Fibroblast of upper back skin (primary cell): ENCODE results near the gene CCR9.
"Not testable (repeated sequence)": the region's sequence is repeated elsewhere in the genome, so short reads cannot be mapped to it uniquely, and the experiment has no call there.

Experiments used
- DNase-seq: peaks from one replicate; pipeline ENCODE4 v3.0.0-alpha.2; 2013

Gene CCR9, protein sequence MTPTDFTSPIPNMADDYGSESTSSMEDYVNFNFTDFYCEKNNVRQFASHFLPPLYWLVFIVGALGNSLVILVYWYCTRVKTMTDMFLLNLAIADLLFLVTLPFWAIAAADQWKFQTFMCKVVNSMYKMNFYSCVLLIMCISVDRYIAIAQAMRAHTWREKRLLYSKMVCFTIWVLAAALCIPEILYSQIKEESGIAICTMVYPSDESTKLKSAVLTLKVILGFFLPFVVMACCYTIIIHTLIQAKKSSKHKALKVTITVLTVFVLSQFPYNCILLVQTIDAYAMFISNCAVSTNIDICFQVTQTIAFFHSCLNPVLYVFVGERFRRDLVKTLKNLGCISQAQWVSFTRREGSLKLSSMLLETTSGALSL

DNA sequence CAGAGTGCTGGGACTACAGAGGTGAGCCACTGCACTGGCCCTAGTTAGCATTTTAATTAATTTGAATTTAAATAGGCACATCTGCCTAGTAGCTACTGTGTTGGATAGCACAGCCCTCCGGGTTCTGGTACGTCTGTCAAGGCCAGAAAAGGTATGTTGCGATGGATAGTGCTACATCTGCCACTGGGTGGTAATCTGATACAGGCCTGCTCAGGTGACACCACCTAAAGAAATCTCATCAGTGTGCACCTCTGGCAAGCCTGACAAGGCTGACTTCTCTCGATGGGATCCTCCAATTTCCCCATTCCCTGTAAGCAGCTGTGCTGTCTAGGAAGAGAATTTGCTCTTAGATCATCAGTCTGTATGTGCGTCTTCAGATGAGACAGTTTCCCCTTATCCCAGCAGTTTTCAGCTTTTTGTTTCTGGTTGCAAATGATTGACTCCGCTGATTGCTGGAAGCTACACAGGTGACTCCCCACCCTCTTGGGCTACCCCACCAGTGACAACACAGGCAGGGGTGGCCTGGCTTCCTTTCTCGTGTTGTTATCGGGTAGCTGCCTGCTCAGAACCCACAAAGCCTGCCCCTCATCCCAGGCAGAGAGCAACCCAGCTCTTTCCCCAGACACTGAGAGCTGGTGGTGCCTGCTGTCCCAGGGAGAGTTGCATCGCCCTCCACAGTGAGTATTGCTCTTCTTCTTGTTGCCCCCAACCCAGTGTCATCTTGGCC lies at the start of gene CCR9:
CCR9 (plus strand) TSS at position 565 of the 727 bp plus-strand sequence. CDS start 8,391 bp downstream, outside the sequence.
- no peak for DNase-seq

DNA sequence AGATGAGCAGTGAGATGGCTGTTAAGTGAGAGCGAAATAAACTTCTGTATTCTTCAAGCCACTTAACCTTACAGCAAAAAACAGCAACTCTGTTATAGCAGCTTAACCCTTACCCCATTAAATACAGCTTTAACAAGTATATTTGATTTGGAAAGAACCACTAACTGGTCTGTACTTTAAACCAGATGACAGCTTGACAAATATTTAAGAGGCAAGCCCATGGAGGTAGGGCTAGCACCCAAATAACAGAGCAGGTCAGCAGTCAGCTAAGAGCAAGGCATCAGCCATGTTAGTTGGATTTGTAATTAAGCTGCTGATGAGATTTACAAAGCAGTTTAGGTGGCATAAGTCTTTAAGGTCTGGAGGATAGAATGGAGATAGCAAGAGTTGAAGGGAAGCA lies 47.9 kb upstream of the CCR9 start:
- no peak for DNase-seq

DNA sequence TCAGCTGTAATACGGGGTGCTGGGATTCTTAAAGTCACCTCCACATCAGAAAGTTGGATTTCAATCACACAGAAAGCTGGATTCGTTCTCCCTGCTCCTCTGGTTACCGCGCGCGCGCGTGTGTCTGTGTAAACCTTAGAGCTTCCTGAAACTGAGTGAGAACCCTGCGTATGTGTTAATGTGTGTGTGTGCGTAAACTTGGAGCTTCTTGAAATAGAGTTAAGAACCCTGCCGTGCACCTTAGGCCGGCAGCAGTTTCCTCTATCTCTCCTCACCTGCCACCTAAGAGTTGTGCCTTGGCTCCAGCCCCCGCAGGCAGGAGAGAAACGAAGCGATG lies 45.0 kb upstream of the CCR9 start:
- DNase-seq = peak; percentile 6

DNA sequence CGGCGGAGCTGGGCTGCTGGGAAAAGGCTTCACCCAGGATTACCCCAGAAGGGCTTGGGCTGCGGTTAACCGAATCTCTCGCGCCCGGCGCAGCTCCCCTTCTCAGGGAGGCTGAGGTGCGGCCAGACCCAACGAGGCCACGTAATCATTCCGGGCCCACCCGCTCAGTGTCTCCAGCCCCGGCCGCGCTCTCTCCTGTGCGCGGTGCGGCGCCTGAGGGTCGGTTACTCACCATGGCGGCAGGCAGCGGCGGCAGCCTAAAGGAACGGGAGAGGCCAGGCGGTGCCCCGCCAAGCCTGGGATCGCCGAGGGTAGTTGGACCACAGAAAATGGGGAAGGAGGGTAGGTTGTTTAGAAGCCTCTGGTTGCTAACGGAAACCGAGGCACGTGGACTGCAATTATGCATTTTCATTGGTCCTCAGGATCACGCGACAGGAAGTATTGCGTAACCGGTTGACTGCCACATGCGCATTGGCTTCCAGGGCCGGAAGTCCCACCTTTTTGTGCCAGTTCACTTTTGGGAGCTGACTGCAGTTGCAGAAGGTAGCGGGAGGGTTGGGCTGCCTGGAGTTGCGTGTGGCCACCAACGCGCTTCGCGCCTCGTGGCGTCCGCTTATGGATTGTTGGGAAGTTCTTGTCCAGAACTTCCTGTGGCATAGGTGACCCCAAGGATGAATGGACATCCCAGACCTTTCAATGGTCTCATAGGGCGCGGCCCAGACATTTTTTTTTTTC lies 44.4 kb upstream of the CCR9 start, which contains the start of gene LZTFL1:
LZTFL1 (minus strand) TSS at position 363 of the 735 bp plus-strand sequence; CDS start at position 235, 128 bp downstream.
- DNase-seq = peak; percentile 97

DNA sequence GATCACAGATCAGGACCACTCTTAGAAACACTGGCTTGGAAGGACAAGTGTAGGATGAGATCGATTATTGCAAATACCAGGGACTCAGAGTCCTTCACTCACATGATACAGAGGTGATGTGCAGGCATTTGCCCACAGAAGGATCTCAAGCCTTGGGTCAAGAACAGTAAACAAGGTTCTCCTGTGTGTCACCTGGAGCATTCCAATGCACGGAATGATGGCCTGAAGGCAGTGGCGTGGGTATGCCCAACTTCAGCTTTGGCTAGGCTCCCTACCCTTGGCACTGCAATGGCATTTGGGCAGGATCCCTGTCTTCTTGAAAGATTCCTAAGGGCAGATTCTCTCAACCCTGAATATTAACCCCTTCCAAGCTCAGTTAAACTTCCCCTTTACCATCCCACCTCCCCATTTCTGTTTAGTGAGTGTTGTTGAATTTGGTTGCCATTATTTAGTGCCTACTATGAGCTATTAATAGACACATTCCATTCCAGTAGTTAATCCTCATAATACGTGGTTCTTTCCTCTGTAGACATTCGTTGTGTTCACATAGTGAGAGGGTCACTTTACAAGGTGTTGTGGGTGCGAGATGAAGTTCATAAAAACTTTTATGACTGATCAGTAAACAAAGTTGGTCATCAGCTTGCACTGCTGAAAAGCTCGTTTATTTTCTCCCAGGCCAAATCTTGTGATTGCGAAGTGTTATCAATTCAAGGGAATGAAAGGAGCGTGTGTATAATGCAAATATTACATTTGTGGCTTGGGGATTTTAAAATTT lies 43.3 kb upstream of the CCR9 start:
- DNase-seq = no peak

DNA sequence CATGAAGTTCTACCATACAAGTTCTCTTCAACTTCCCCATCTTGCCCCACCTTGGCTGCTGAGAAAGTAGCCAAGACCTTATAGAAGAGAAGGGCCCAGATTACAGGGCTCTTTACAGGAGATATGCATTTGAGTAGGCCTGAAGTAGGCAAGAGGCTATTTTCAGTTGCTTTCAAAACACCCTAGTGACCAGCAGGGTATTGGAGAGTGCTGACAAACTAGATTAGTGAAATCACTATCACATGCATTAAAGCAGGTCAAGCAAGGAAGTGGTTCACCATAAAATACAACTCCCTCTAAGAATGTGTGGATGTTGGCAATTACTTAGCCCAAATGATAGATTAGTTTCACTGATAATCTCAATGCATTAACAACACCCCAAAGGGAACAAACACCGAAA lies 41.7 kb upstream of the CCR9 start:
- DNase-seq = no peak

DNA sequence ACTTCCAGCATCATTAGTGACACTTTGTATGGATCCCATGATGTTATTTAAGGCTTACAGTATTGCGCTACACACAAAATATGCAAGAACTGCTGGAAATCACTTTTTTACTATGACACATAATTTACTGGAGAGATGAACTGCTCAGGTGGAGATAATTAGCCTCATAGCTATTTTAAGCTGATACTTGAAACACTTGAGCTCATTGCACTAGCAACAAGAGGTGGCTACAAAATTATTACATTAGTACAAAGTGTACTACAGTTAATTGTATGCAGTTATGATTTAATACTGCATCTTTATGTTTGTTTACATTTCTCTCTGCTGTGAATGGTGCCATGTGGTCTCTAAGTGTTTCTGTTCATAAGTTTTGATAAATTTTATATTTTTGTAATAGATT lies 38.0 kb upstream of the CCR9 start:
- DNase-seq = no peak

DNA sequence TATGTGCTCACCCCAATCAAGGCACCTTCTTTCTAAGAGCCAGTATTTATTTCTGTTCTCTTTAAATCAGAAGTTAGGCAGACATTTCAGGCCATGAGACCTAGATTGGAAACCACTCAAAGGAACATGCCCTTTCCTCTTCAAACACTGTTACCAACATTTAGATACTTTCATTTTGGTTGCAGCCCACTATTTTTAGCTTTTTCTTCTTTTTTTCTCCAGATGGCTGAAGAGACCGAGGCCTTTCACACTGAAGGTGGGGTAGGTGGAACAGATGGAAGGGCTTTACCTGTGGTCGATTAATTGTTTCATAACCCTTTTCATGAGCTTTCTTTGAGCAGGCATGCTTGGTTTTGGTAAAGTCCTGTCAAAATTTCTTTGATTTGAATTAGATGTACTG lies 33.5 kb upstream of the CCR9 start:
- no peak for DNase-seq

DNA sequence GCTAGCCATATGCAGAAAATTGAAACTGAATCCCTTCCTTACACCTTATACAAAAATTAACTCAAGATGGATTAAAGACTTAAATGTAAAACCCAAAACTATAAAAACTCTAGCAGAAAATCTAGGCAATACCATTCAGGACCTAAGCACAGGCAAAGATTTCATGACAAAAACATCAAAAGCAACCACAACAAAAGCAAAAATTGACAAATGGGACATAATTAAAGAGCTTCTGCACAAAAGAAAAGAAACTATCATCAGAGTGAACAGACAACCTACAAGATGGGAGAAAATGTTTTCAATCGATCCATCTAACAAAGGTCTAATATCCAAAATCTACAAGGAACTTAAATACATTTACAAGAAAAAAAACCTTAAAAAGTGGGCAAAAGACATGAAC lies 30.0 kb upstream of the CCR9 start:
- not testable (repeated sequence) for DNase-seq

DNA sequence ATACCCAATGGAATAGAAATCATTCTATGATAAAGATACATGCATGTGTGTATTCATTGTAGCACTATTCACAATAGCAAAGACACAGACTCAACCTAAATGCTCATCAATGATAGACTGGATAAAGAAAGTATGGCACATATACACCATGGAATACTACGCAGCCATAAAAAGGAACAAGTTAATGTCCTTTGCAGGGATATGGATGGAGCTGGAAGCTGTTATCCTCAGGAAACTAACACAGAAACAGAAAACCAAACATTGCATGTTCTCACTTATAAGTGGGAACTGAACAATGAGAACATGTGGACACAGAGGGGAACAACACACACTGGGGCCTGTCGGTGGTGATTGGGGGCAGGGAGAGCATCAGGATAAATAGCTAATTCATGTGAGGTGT lies 29.3 kb upstream of the CCR9 start:
- not testable (repeated sequence) for DNase-seq

DNA sequence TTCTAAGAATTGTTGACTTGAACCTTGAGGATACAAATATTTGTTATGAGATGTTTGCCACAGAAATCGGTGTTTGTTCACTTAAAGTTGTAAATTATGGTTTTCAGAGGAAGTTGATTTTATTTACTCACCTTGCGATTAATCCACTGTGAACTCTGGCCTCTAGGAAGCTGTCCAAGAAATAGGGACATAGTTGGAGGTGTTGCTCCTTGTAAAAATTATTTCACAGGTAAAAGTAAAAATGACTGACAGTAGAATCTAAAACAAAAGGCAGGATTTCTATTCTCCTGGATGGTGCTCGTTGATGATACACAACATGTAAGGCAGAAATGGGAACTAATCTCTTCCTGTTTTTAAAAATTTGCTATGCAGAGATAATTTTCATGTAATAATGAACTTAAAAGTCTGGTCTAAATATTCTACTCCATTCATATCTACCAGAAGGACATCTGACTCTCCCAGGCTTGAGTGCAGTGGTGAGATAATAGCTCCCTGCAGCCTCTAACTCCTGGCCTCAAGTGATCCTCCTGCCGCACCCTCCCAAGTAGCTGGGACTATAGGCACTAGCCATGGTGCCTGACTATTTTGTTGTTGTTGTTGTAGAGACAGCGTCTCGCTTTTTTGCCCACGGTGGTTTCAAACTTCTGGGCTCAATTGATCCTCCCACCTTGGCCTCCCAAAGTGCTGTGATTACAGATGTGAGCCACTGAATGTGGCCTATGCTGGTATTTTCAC lies 27.4 kb upstream of the CCR9 start:
- DNase-seq = no peak

DNA sequence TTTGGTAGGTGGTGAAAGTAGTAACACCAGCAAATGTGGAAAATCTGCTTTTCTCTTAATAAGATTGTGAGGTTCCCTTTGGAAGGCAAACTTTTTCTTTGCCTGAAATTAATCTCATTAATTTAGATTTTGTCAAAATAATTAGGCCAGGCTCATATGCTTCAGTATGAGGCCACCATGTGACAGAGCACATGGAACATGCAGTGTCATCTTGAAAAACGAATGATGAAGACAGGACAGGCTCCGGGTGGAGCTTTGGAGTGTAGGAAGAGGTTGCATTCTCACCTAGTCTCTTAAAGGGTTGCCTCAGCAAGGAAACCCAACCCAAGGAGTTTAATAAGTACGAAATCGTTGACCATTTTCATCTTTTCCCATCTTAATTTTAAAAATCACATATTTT lies 25.9 kb upstream of the CCR9 start:
- no peak for DNase-seq

DNA sequence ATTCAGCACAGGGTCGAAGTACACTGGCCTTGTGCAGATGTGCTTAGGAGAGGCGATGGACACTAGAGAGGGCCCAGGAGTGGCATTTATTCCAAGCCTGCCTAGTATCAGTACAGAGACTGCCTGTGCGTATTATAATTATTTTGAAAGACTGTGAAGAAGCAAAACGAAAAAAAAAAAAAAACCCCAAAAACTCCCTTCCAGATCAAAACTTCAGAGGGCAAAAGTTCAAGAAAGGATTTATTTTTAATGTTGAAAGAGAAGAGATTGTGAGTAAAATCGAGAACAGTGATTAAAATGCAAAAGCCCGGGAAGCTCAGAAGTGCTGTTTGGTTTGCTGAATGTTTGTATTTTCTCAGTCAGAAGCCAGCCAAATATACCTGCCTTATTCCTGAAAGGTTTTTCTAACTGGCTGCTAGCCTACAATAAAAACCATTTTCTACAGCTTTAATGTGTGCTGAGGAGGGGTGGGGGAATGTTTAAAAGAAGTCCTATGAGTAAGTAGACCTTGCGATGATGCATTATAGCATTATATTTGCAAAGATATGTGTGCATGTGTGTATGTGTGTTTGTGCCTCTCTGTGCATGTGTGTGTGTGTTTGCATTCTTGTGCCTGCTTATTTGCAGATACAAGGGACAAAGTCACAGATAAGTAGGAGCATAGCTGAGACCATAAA lies 25.2 kb upstream of the CCR9 start:
- DNase-seq = no peak

DNA sequence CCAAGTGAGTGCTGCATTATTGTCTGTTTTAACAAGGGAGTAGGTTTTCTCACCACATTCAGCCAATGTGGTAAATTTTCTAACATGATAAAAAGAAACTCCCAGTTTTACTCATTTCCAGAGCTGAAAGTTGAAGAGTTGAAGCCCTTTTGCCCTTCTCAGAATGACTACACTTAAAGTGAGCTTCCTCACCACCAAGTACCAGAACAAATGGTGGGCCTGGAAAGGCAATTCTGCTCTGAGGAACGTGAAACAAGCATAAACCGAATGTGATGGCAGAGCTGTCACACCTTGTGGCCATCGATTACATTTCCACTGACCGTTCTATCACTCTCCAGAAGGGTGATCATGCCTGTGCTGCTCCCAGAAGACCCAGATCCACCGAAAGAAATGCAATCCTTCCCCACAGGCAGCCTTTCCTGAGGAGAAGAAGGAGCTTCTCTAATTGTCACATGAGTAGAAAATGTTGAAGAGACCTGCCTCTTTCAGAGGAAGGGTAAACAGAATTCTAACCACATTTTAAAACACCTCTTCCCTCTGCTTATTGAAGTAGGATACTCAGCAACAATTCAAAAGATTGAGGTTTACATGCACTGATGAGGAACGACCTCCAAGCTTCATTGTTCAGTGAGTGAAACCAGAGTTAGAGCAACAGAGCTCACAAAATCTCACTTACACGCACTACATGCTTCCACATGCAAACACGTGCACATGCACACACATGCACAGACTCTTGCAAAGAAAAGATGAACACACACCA lies 21.4 kb upstream of the CCR9 start:
- no peak for DNase-seq

DNA sequence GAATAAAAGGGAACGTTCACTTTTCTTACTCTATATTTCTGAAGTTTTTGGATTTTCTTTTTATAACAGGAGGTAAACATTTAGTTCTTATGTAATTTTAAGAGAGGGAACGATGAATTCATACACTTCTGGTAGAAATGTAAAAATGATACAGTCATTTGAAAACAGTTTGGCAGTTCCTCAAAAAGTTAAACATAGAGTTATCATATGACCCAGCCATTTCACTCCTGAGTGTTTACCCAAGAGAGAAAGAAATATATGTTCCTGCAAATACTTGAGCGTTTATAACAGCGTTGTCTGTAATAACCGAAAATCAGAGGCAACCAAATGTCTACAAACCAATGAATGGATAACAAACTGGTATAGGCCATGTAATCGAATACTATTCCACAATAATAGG lies 20.8 kb upstream of the CCR9 start:
- DNase-seq = no peak

DNA sequence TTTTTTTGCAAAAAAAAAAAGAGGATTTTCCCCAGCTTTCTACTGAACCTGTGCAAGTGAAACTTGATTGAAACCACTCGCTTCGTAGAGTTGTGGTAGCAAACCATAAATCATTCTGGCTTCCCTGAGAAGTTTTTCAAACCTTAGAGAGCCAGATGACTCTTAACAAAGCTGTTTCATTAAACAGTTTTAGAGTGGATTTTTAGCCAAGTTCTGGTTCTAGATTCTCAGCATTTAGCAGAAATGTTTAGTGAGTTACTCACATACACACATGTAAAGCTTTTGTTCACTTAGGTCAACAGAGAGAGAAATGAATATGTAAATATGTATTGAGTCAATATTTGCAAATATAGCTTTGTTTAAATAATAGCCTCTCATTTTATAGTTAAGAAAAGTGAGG lies 18.1 kb upstream of the CCR9 start:
- DNase-seq = no peak

DNA sequence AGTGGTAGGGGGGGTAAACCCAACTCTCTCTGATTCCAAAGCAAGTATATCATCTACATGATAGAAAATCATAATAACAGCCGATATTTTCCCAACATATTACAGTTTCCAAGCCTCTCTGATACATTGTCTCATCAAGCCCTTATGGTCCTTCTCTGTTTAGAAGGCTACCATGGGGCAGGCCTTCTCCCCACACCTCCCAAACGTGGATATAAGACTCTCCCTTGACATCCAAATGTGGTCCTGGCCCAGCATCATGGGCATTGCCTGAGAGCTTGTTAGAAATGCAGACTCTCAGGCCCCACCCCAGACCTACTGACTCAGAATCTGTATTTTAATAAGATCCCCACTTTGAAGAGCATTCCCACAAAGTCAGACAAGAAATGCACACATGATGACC lies 17.7 kb upstream of the CCR9 start:
- DNase-seq = no peak

DNA sequence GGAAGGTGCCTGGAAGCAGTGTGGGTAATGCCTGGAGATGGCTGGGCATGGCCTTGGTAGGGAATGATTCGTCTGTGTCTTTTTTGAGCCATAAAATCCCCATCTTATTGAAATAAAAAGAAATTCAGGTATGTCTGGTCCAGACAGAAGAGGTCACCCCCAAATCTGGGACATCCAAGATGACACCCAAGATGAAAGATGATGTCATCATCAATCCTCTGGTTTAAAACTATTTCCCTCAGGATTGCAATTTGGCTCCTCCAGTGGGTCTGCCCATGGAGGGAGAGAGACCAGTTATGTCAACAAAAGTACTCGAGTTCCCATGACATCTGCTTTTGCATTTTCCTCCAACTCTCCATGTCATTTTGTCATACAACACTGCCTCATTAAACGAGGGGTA lies 16.7 kb upstream of the CCR9 start:
- DNase-seq = no peak

DNA sequence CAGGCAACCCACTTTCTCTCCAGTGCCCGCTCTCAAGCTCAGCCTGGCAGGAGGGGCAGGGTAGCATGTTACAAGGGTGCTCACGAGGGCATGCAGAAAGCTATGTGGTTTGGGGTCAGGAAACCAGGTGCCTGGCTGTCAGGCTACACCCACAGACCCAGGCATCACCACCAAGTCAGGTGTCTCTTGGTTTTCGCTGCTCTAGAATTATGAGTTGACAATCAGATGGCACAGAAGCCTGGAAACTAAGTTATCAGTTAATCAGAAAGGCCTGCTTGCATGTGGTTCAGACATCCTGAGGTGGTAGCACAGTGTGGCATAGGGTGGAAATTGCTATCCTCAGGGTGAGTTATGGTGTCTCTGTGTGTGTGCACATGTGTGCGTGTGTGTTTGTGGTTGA lies 16.2 kb upstream of the CCR9 start:
- no peak for DNase-seq

DNA sequence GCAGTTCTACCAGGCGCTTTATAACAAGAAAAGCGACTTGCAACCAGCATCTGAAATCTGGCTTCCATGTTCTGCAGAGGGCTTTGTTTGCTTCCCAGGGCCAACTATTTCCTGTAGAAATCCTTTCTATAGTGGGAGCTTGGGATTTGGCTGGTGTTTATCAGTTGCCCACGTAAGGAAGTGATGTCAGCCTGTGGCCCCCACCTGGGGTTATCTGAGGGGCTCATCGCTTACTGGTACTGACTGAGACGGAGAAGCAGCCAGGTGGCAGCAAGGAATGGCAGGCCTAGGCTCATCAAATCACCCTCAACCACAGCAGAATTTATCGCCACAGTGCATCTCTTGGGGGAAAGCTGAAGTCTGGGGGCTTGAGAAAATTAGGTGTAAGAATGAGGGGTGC lies 14.6 kb upstream of the CCR9 start:
- no peak for DNase-seq

DNA sequence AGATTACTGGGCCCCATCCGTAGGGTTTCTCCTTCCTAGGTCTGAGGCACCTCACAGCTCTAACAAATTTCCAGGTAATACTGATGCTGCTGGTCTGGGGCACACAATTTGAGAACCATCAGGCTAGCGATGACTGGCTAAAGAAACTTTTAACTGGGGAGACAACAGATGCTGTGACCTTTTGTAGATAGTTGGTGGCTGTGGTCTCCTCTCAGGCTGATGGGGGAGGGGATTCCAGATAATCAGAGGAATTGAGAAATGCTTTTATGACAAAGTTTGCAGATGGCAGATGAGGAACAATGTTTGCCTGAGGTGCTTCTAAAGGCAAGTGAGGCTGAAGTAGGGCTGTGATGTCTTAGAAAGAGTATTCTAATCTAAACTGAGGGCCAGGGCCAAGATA lies 13.8 kb upstream of the CCR9 start:
- DNase-seq = no peak
